Measurements from ENCODE around the gene KCNC4. TPM values are rescaled to one million over a fixed set of nuclear protein-coding genes. Genes with fewer than 3 reads are reported as not detected.

KCNC4 gene
- total RNA-seq, 4 donors from 2014 or later = 2.9 to 9.0 (median 6.1) TPM

DNA sequence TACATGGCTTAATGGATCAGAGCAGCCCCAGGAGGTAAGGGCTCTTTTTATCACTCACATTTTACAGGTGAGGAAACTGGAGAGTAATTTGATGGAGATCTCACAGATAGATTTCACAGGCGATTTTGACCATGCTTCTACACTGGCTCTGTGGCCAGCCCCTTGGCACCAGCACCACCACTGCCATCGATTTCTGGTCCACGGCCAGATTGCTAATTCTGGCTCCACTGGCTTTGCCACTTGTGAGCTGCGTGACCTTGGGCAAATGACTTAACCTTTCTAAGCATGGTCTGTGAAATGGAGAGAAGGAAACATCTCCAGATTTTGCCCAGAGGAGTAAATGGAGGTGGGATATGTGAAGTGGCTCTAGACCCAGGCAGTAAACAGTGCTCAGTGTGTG, 32.6 kb downstream of the KCNC4 start:
- Histone ChIP-seq H3K9me3 (no peaks in the 10 kb centered on the region), H3K27me3 (no peaks in the 10 kb centered on the region), H3K27ac (no peak overlapping the region), H3K36me3 (peaks cover 0 to 7% (median 0%) of the 10 kb centered on the region in 3 donors), H3K4me3 (no peak overlapping the region), H3K4me1 (peaks cover 0 to 6% (median 0%) of the 10 kb centered on the region in 4 donors)
- TF ChIP-seq, protein P1, sequence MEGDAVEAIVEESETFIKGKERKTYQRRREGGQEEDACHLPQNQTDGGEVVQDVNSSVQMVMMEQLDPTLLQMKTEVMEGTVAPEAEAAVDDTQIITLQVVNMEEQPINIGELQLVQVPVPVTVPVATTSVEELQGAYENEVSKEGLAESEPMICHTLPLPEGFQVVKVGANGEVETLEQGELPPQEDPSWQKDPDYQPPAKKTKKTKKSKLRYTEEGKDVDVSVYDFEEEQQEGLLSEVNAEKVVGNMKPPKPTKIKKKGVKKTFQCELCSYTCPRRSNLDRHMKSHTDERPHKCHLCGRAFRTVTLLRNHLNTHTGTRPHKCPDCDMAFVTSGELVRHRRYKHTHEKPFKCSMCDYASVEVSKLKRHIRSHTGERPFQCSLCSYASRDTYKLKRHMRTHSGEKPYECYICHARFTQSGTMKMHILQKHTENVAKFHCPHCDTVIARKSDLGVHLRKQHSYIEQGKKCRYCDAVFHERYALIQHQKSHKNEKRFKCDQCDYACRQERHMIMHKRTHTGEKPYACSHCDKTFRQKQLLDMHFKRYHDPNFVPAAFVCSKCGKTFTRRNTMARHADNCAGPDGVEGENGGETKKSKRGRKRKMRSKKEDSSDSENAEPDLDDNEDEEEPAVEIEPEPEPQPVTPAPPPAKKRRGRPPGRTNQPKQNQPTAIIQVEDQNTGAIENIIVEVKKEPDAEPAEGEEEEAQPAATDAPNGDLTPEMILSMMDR (IDR thresholded peaks at IDR 0.05) = no peak
- TF ChIP-seq EP300 (IDR thresholded peaks at IDR 0.05) (no peak), POLR2A (IDR thresholded peaks at IDR 0.05) (no peak)
- WGBS, 2 donors = 76 to 79% methylated on average over 4 of the region's 4 CpGs
- no peak for DNase-seq (ENCODE audit: low spot score in 2 of 2)

DNA sequence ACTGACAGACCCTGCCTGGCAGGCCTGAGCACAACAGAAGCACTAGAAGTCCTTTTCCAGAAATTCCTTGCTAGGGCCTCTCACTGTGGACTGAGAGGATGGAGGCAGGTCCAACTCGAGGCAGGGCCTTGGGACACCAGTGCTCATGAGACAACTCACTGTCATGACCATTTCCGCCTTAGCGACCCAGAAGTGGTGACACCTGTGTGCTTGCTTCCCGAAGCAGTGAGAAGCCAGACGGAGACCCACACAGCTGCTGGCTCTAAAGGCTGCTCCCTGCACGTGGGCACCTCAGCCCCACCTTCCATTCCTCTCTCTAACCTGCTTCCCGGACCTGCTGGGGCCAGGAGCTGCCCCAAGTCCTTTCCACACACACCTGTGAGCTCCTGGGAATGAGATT, 33.0 kb downstream of the KCNC4 start:
- no peaks in the 10 kb centered on the region for H3K27me3 ChIP-seq
- no peak for DNase-seq (ENCODE audit: low spot score in 2 of 2)
- peaks cover 0 to 6% (median 0%) of the 10 kb centered on the region in 4 donors for H3K4me1 ChIP-seq
- H3K4me3 ChIP-seq = no peak overlapping the region
- H3K27ac ChIP-seq = no peak overlapping the region
- whole genome bisulfite sequencing, 2 donors = 56% methylated on average over 5 to 7 of the region's 7 CpGs
- no peaks in the 10 kb centered on the region for H3K9me3 ChIP-seq
- TF ChIP-seq EP300 (IDR thresholded peaks at IDR 0.05) = no peak
- TF ChIP-seq POLR2A (IDR thresholded peaks at IDR 0.05) = no peak
- TF ChIP-seq, protein P1 (IDR thresholded peaks at IDR 0.05) = no peak
- H3K36me3 ChIP-seq = peaks cover 0 to 6% (median 0%) of the 10 kb centered on the region in 3 donors

GRCh38 chr1:110243574-110243973, 33.5 kb downstream of the KCNC4 start:
- Histone ChIP-seq H3K27me3 (no peaks in the 10 kb centered on the region), H3K27ac (no peak overlapping the region), H3K9me3 (no peaks in the 10 kb centered on the region), H3K4me1 (peaks cover 0 to 6% (median 0%) of the 10 kb centered on the region in 4 donors), H3K4me3 (no peak overlapping the region), H3K36me3 (peaks cover 0 to 2% (median 0%) of the 10 kb centered on the region in 3 donors)
- no peak for DNase-seq (ENCODE audit: low spot score in 2 of 2)
- WGBS, 2 donors = 18 to 30% methylated on average over 9 of the region's 9 CpGs
- TF ChIP-seq, protein P1 (IDR thresholded peaks at IDR 0.05) = no peak
- no peak for TF ChIP-seq POLR2A (IDR thresholded peaks at IDR 0.05)
- TF ChIP-seq EP300 (IDR thresholded peaks at IDR 0.05) = no peak

- no peaks in the 10 kb centered on the region for H3K9me3 ChIP-seq
- no peak for TF ChIP-seq POLR2A (IDR thresholded peaks at IDR 0.05)
- TF ChIP-seq, protein P1 (IDR thresholded peaks at IDR 0.05) = no peak
- TF ChIP-seq EP300 (IDR thresholded peaks at IDR 0.05) = no peak
- DNase-seq (ENCODE audit: low spot score in 2 of 2) = no peak
- H3K27me3 ChIP-seq = no peaks in the 10 kb centered on the region
- no peak overlapping the region for H3K4me3 ChIP-seq
- WGBS, 2 donors = 56 to 74% methylated on average over 9 of the region's 9 CpGs
- H3K4me1 ChIP-seq = no peaks in the 10 kb centered on the region
- no peak overlapping the region for H3K27ac ChIP-seq
- no peaks in the 10 kb centered on the region for H3K36me3 ChIP-seq
These were observed 35.9 kb downstream of the KCNC4 start for GRCh38 chr1:110245876-110246620.

DNA sequence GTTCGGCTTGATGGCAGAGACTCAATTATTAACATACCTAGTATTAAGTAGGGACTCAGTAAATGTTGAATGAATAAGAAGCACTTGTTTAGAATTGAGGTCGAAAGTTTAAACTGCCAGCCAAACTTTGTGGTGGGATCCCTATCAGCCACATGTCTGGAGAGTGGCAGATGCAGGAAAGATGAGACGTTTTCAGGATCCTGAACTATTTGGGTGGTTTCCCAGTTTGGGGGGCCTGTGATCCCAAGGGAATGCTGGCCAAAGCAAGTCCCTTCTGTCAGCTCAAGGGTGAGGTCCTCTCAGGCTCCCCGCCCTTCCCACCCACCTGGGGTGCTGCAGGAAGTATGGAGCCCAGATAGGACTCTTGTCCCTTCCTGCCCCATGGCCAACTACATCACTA, 38.6 kb downstream of the KCNC4 start:
- Histone ChIP-seq H3K4me3 (no peak overlapping the region), H3K27ac (no peak overlapping the region), H3K36me3 (no peaks in the 10 kb centered on the region), H3K9me3 (no peaks in the 10 kb centered on the region), H3K27me3 (no peaks in the 10 kb centered on the region), H3K4me1 (no peaks in the 10 kb centered on the region)
- WGBS, 2 donors = 61 to 73% methylated on average over 4 of the region's 4 CpGs
- DNase-seq (ENCODE audit: low spot score in 2 of 2) = no peak
- TF ChIP-seq POLR2A (IDR thresholded peaks at IDR 0.05) (no peak), EP300 (IDR thresholded peaks at IDR 0.05) (no peak)
- TF ChIP-seq, protein P1 (IDR thresholded peaks at IDR 0.05) = no peak
